MG63 (cell line): Measurements from ENCODE around the gene FERMT2. TPM values are rescaled to one million over a fixed set of nuclear protein-coding genes. Genes with fewer than 3 reads are reported as not detected.
"Not testable (repeated sequence)": the region's sequence is repeated elsewhere in the genome, so short reads cannot be mapped to it uniquely, and the experiment has no call there.

ENCODE experiments used
- DNase-seq: peaks from one replicate; pipeline ENCODE4 v3.0.0-alpha.2; 2020
- H3K27me3 ChIP-seq: fragments of 250-450 bp; sonication (Bioruptor Pico); 2 replicates; pipeline ENCODE4 v1.5.1; 2020; ENCODE audit warnings: mild to moderate bottlenecking, moderate library complexity
- H3K36me3 ChIP-seq: fragments of 250-450 bp; sonication (Bioruptor Pico); 2 replicates; pipeline ENCODE4 v1.5.1; 2020; ENCODE audit warnings: mild to moderate bottlenecking, moderate library complexity
- H3K4me3 ChIP-seq: fragments of 250-450 bp; sonication (Bioruptor Pico); 2 replicates; pipeline ENCODE4 v1.5.1; 2020; ENCODE audit warnings: mild to moderate bottlenecking, moderate library complexity
- H3K9me3 ChIP-seq: fragments of 250-450 bp; sonication (Bioruptor Pico); 2 replicates; pipeline ENCODE4 v1.5.1; 2020; ENCODE audit warnings: mild to moderate bottlenecking, moderate library complexity
- total RNA-seq: library from RNA; depleted of rRNA; stranded (reverse); fragments of >200 nt; shearing (Covaris generic); gene quantifications from 2 replicates; pipeline ENCODE4 v1.2.3, GENCODE V29; 2014; ENCODE audit warnings: low replicate concordance

FERMT2 gene
- total RNA-seq, 1 experiment from 2014 or later = 67.7 TPM

GRCh38 chr14:52920411-52920810 lies 30.4 kb downstream of the FERMT2 start:
- DNase-seq, H3K9me3 ChIP-seq, H3K27me3 ChIP-seq, H3K4me3 ChIP-seq: not testable (repeated sequence)
- peaks cover 20% of the 10 kb centered on the region for H3K36me3 ChIP-seq

GRCh38 chr14:52919971-52920370 lies 30.9 kb downstream of the FERMT2 start:
- DNase-seq = no peak
- no peaks in the 10 kb centered on the region for H3K9me3 ChIP-seq
- no peaks in the 10 kb centered on the region for H3K27me3 ChIP-seq
- H3K36me3 ChIP-seq = peaks cover 24% of the 10 kb centered on the region
- H3K4me3 ChIP-seq = no peak overlapping the region

GRCh38 chr14:52918486-52918885 lies 32.4 kb downstream of the FERMT2 start:
- H3K9me3 ChIP-seq = no peaks in the 10 kb centered on the region
- DNase-seq = no peak
- H3K4me3 ChIP-seq = no peak overlapping the region
- no peaks in the 10 kb centered on the region for H3K27me3 ChIP-seq
- H3K36me3 ChIP-seq = peaks cover 24% of the 10 kb centered on the region

- no peak for DNase-seq
- Histone ChIP-seq H3K4me3 (no peak overlapping the region), H3K9me3 (no peaks in the 10 kb centered on the region)
Measured at GRCh38 chr14:52917735-52918134, 33.1 kb downstream of the FERMT2 start.

GRCh38 chr14:52914295-52914694 lies 36.6 kb downstream of the FERMT2 start:
- Histone ChIP-seq H3K36me3 (peaks cover 28% of the 10 kb centered on the region), H3K9me3 (no peaks in the 10 kb centered on the region), H3K27me3 (no peaks in the 10 kb centered on the region), H3K4me3 (no peak overlapping the region)
- no peak for DNase-seq

More at GRCh38 chr14:52917735-52918134, 33.1 kb downstream of the FERMT2 start:
- Histone ChIP-seq H3K36me3 (peaks cover 24% of the 10 kb centered on the region), H3K27me3 (no peaks in the 10 kb centered on the region)

- H3K36me3 ChIP-seq = peaks cover 27% of the 10 kb centered on the region
- DNase-seq = no peak
- H3K4me3 ChIP-seq = no peak overlapping the region
- no peaks in the 10 kb centered on the region for H3K9me3 ChIP-seq
- no peaks in the 10 kb centered on the region for H3K27me3 ChIP-seq
Measured at GRCh38 chr14:52913271-52913670, 37.6 kb downstream of the FERMT2 start.

- Histone ChIP-seq H3K36me3 (peaks cover 23% of the 10 kb centered on the region), H3K9me3 (no peaks in the 10 kb centered on the region), H3K4me3 (no peak overlapping the region), H3K27me3 (no peaks in the 10 kb centered on the region)
- DNase-seq = no peak
Measured at GRCh38 chr14:52911904-52912303, 38.9 kb downstream of the FERMT2 start.

- peaks cover 16% of the 10 kb centered on the region for H3K36me3 ChIP-seq
- no peak for DNase-seq
- H3K9me3 ChIP-seq = no peaks in the 10 kb centered on the region
- no peak overlapping the region for H3K4me3 ChIP-seq
- H3K27me3 ChIP-seq = no peaks in the 10 kb centered on the region
Measured at GRCh38 chr14:52910572-52910971, 40.3 kb downstream of the FERMT2 start.

- H3K27me3 ChIP-seq = no peaks in the 10 kb centered on the region
- no peak overlapping the region for H3K4me3 ChIP-seq
- H3K36me3 ChIP-seq = peaks cover 10% of the 10 kb centered on the region
- no peaks in the 10 kb centered on the region for H3K9me3 ChIP-seq
- DNase-seq = no peak
Measured at GRCh38 chr14:52907949-52908348, 42.9 kb downstream of the FERMT2 start.

GRCh38 chr14:52906141-52906601 lies 44.7 kb downstream of the FERMT2 start:
- Histone ChIP-seq H3K9me3 (no peaks in the 10 kb centered on the region), H3K27me3 (no peaks in the 10 kb centered on the region), H3K4me3 (no peak overlapping the region), H3K36me3 (peaks cover 17% of the 10 kb centered on the region)
- no peak for DNase-seq

GRCh38 chr14:52902971-52903619 lies 47.8 kb downstream of the FERMT2 start:
- Histone ChIP-seq H3K36me3 (peaks cover 6% of the 10 kb centered on the region), H3K27me3 (no peaks in the 10 kb centered on the region), H3K4me3 (no peak overlapping the region), H3K9me3 (no peaks in the 10 kb centered on the region)
- peak; percentile 38 for DNase-seq

GRCh38 chr14:52901357-52901980 lies 49.4 kb downstream of the FERMT2 start:
- no peaks in the 10 kb centered on the region for H3K27me3 ChIP-seq
- DNase-seq = no peak
- H3K9me3 ChIP-seq = no peaks in the 10 kb centered on the region
- H3K4me3 ChIP-seq = no peak overlapping the region
- H3K36me3 ChIP-seq = peaks cover 6% of the 10 kb centered on the region

- Histone ChIP-seq H3K27me3 (no peaks in the 10 kb centered on the region), H3K36me3 (peaks cover 6% of the 10 kb centered on the region), H3K4me3 (no peak overlapping the region), H3K9me3 (no peaks in the 10 kb centered on the region)
- DNase-seq = no peak
Measured at GRCh38 chr14:52900731-52901130, 50.1 kb downstream of the FERMT2 start.

GRCh38 chr14:52898496-52898895 lies 52.4 kb downstream of the FERMT2 start:
- H3K4me3 ChIP-seq = no peak overlapping the region
- H3K27me3 ChIP-seq = no peaks in the 10 kb centered on the region
- DNase-seq = no peak
- no peaks in the 10 kb centered on the region for H3K9me3 ChIP-seq
- H3K36me3 ChIP-seq = peaks cover 6% of the 10 kb centered on the region

- Histone ChIP-seq H3K27me3 (no peaks in the 10 kb centered on the region), H3K4me3 (no peak overlapping the region), H3K36me3 (peaks cover 10% of the 10 kb centered on the region), H3K9me3 (no peaks in the 10 kb centered on the region)
- no peak for DNase-seq
Measured at GRCh38 chr14:52895000-52895399, 55.9 kb downstream of the FERMT2 start.

GRCh38 chr14:52891800-52892199 lies 59.0 kb downstream of the FERMT2 start:
- H3K27me3 ChIP-seq = no peaks in the 10 kb centered on the region
- H3K4me3 ChIP-seq = no peak overlapping the region
- peaks cover 15% of the 10 kb centered on the region for H3K36me3 ChIP-seq
- no peaks in the 10 kb centered on the region for H3K9me3 ChIP-seq
- no peak for DNase-seq

- no peak overlapping the region for H3K4me3 ChIP-seq
- DNase-seq = no peak
- H3K9me3 ChIP-seq = no peaks in the 10 kb centered on the region
- H3K27me3 ChIP-seq = no peaks in the 10 kb centered on the region
- peaks cover 15% of the 10 kb centered on the region for H3K36me3 ChIP-seq
Measured at GRCh38 chr14:52888839-52889838, 61.7 kb downstream of the FERMT2 start.
